Panc1 (cell line): ENCODE measurements around the gene TESK2. TPM values are rescaled to one million over a fixed set of nuclear protein-coding genes. Genes with fewer than 3 reads are reported as not detected.

Experiments used
- ATAC-seq: fragments of 200-7000 bp; cut with Tn5 transposase; 2 replicates; pipeline ENCODE4 v1.9.1; 2020; ENCODE audit warnings: mild to moderate bottlenecking, moderate library complexity
- BruUV-seq: library from RNA; stranded (reverse); fragments of 400-500 nt; replicated peaks from 2 replicates; lab custom pipeline; 2021; lab: Mats Ljungman, UMichigan
- CTCF ChIA-PET: fragments of 300-600 bp; sonication (Branson Sonifier 250); formaldehyde crosslinking; loops from one replicate; lab custom pipeline; 2022; ENCODE audit warnings: antibody characterized with exemption; lab: Charles Lee
- POLR2A ChIA-PET: fragments of 300-600 bp; sonication (Branson Sonifier 250); formaldehyde crosslinking; loops from one replicate; lab custom pipeline; 2022; ENCODE audit warnings: antibody characterized with exemption; lab: Charles Lee
- DNase-seq: peaks from one replicate; pipeline ENCODE4 v3.0.0-alpha.2; 2010; ENCODE audit warnings: low read depth, low spot score
- H3K27ac ChIP-seq: 2 replicates; pipeline ENCODE4 v1.5.1; 2011; ENCODE audit warnings: mild to moderate bottlenecking, low read length, inconsistent platforms
- H3K27me3 ChIP-seq: fragments of 200-500 bp; sonication (Bioruptor generic); 2 replicates; pipeline ENCODE4 v1.6.0; 2014; ENCODE audit warnings: low read length, inconsistent platforms; ENCODE audit not compliant: control insufficient read depth, insufficient read depth
- H3K36me3 ChIP-seq: fragments of 200-500 bp; sonication (Bioruptor generic); 2 replicates; pipeline ENCODE4 v1.5.1; 2014; ENCODE audit warnings: inconsistent platforms, mild to moderate bottlenecking, low read length, moderate library complexity; ENCODE audit not compliant: control insufficient read depth, insufficient read depth
- H3K4me1 ChIP-seq: 2 replicates; pipeline ENCODE4 v1.5.1; 2011; ENCODE audit warnings: inconsistent platforms, mild to moderate bottlenecking, low read length, moderate library complexity; ENCODE audit not compliant: control insufficient read depth, insufficient read depth
- H3K4me3 ChIP-seq, 2 experiments: 2 replicates each; pipeline ENCODE4 v1.5.1; 2011 to 2012; ENCODE audit warnings: low read depth in 2 of 2, low read length in 2 of 2, mild to moderate bottlenecking in 2 of 2, inconsistent platforms in 1 of 2, moderate library complexity in 1 of 2
- H3K9me3 ChIP-seq: fragments of 200-500 bp; sonication (Bioruptor generic); 2 replicates; pipeline ENCODE4 v1.5.1; 2014; ENCODE audit warnings: low read depth, mild to moderate bottlenecking, inconsistent platforms, low read length, moderate library complexity; ENCODE audit not compliant: control insufficient read depth, insufficient read depth
- POLR2AphosphoS5 ChIP-seq: IDR thresholded peaks from 2 replicates; pipeline ENCODE4 v1.6.1; 2012; ENCODE audit warnings: mild to moderate bottlenecking, low read depth, low read length, moderate library complexity
- SIN3A ChIP-seq: IDR thresholded peaks from 2 replicates; pipeline ENCODE4 v1.6.1; 2012; ENCODE audit warnings: low read depth, mild to moderate bottlenecking, low read length, moderate library complexity, borderline replicate concordance; ENCODE audit not compliant: insufficient read depth
- TCF7L2 ChIP-seq: IDR thresholded peaks from 2 replicates; pipeline ENCODE4 v1.6.1; 2011; ENCODE audit warnings: mild to moderate bottlenecking, low read depth, low read length, inconsistent platforms
- in situ Hi-C: cut with HindIII; loops from 2 replicates; pipeline ENCODE4 v1.10.0; 2016; ENCODE audit warnings: low sequenced_read_pairs, low pct_unique_long_range_greater_than_20kb
- intact Hi-C: fragments of 100-400 bp; cut with micrococcal nuclease; formaldehyde crosslinking; loops from one replicate; pipeline ENCODE4 v1.10.0; 2022; ENCODE audit not compliant: unreplicated experiment
- total RNA-seq: library from RNA; stranded (reverse); gene quantifications from one replicate; pipeline ENCODE4 v1.2.1, GENCODE V29; 2021; ENCODE audit not compliant: unreplicated experiment
- TF ChIP-seq, protein P1 (sequence below), 2 experiments: IDR thresholded peaks; 2 replicates each; pipeline ENCODE4 v1.6.1; 2011 to 2012; ENCODE audit warnings: low read depth in 2 of 2, control low read depth in 1 of 2, low read length in 1 of 2, mild to moderate bottlenecking in 1 of 2, moderate library complexity in 1 of 2; ENCODE audit not compliant: insufficient read depth in 1 of 2
- TF ChIP-seq, protein P2 (sequence below): fragments of 450-650 bp; IDR thresholded peaks from 2 replicates; pipeline ENCODE4 v1.5.1; 2017; ENCODE audit warnings: mild to moderate bottlenecking

The TESK2 gene
- total RNA-seq, 1 experiment from 2014 or later: 3.3 TPM

DNA sequence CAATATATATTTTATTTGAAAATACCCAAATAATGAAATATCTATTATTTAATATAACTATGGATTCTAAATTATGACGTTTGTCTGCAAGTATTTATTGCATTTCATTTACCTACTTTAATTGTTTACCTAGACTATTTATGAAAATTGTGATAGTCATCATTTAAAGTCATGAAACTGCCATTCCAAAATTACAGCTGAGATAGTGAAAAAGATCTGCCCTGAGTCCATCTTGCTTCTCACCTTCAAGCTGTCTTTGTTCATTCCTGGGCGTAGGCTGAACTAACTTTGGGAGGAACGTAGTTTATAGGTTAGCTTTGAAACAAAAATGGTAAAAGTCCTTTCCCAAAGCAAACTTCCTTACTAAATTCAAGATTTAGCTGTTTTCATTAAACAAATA, 176.7 kb downstream of the TESK2 start:
- in situ Hi-C loops: no loop called here
- POLR2A ChIA-PET: interaction anchor here (1.1 kb wide), 1 partner anchor 25 kb away, joined by 3 read pairs; the partner anchor contains the start of genes MUTYH and TOE1

DNA sequence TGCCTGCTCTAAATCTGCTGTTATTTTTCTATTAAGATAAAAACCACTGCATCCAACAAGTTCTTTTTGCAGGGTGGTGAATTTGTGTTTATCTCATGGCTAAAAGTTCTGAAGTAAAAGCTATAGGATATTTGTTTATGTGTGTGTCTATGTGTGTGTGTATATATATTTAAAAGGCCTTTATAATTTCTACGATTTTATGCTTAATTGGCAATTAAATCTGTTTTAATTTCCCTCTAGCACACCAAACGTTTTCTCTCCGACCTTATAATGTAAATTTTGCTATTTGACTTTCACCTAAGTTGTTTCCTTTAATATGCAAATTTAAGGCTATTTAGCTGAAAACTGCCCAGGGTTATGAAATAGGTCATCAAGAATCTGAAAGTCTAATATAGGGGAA, 184.1 kb downstream of the TESK2 start:
- intact Hi-C loops: loop anchor here (10.0 kb wide), 1 partner anchor 472 kb away; no protein-coding TSS in a partner anchor
- ChIA-PET CTCF (no interaction called here), POLR2A (no interaction called here)
- H3K36me3 ChIP-seq: no peaks in the 10 kb centered on the region
- no TSS peak for BruUV-seq
- H3K4me1 ChIP-seq: peaks cover 8% of the 10 kb centered on the region
- H3K9me3 ChIP-seq: no peaks in the 10 kb centered on the region
- no peak overlapping the region for H3K27ac ChIP-seq
- no peak overlapping the region for H3K4me3 ChIP-seq
- DNase-seq (no peak), ATAC-seq (no peak)
- no peaks in the 10 kb centered on the region for H3K27me3 ChIP-seq
- TF ChIP-seq, protein P1, sequence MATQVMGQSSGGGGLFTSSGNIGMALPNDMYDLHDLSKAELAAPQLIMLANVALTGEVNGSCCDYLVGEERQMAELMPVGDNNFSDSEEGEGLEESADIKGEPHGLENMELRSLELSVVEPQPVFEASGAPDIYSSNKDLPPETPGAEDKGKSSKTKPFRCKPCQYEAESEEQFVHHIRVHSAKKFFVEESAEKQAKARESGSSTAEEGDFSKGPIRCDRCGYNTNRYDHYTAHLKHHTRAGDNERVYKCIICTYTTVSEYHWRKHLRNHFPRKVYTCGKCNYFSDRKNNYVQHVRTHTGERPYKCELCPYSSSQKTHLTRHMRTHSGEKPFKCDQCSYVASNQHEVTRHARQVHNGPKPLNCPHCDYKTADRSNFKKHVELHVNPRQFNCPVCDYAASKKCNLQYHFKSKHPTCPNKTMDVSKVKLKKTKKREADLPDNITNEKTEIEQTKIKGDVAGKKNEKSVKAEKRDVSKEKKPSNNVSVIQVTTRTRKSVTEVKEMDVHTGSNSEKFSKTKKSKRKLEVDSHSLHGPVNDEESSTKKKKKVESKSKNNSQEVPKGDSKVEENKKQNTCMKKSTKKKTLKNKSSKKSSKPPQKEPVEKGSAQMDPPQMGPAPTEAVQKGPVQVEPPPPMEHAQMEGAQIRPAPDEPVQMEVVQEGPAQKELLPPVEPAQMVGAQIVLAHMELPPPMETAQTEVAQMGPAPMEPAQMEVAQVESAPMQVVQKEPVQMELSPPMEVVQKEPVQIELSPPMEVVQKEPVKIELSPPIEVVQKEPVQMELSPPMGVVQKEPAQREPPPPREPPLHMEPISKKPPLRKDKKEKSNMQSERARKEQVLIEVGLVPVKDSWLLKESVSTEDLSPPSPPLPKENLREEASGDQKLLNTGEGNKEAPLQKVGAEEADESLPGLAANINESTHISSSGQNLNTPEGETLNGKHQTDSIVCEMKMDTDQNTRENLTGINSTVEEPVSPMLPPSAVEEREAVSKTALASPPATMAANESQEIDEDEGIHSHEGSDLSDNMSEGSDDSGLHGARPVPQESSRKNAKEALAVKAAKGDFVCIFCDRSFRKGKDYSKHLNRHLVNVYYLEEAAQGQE (IDR thresholded peaks at IDR 0.05; ENCODE audit: insufficient read depth in 1 of 2, low read depth in 2 of 2, low read length in 1 of 2): no peak
- TF ChIP-seq TCF7L2 (no peak), SIN3A (no peak), POLR2AphosphoS5 (no peak)
- TF ChIP-seq, protein P2, sequence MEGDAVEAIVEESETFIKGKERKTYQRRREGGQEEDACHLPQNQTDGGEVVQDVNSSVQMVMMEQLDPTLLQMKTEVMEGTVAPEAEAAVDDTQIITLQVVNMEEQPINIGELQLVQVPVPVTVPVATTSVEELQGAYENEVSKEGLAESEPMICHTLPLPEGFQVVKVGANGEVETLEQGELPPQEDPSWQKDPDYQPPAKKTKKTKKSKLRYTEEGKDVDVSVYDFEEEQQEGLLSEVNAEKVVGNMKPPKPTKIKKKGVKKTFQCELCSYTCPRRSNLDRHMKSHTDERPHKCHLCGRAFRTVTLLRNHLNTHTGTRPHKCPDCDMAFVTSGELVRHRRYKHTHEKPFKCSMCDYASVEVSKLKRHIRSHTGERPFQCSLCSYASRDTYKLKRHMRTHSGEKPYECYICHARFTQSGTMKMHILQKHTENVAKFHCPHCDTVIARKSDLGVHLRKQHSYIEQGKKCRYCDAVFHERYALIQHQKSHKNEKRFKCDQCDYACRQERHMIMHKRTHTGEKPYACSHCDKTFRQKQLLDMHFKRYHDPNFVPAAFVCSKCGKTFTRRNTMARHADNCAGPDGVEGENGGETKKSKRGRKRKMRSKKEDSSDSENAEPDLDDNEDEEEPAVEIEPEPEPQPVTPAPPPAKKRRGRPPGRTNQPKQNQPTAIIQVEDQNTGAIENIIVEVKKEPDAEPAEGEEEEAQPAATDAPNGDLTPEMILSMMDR: no peak
- in situ Hi-C loops: no loop called here

More for the DNA sequence above, 176.7 kb downstream of the TESK2 start:
- no TSS peak for BruUV-seq
- H3K4me1 ChIP-seq: no peaks in the 10 kb centered on the region
- TF ChIP-seq POLR2AphosphoS5 (no peak), SIN3A (no peak), TCF7L2 (no peak)
- TF ChIP-seq, protein P1 (IDR thresholded peaks at IDR 0.05; ENCODE audit: insufficient read depth in 1 of 2, low read depth in 2 of 2, low read length in 1 of 2): no peak
- TF ChIP-seq, protein P2: no peak
- H3K36me3 ChIP-seq: no peaks in the 10 kb centered on the region
- H3K27ac ChIP-seq: no peak overlapping the region
- H3K9me3 ChIP-seq: no peaks in the 10 kb centered on the region
- ATAC-seq: no peak
- DNase-seq: no peak
- H3K27me3 ChIP-seq: no peaks in the 10 kb centered on the region
- H3K4me3 ChIP-seq: no peak overlapping the region
- intact Hi-C loops: no loop called here
- CTCF ChIA-PET: no interaction called here
